Kidney (tissue), 14 donors: ENCODE measurements around the gene NCLN. TPM values are rescaled to one million over a fixed set of nuclear protein-coding genes. Genes with fewer than 3 reads are reported as not detected.

ENCODE experiments used
- DNase-seq, 5 donors: peaks; one replicate each; pipeline ENCODE4 v3.0.0-alpha.2; 2013 to 2020
- FAIRE-seq: peaks from 2 replicates; lab custom pipeline; 2012; peaks lifted over from hg19 to GRCh38; lab: Jason Lieb, UNC
- H3K27ac ChIP-seq, 2 donors: one replicate each; pipeline ENCODE4 v1.7.0; 2013; ENCODE audit warnings: low read depth in 2 of 2, low read length in 2 of 2, inconsistent platforms in 1 of 2
- H3K27me3 ChIP-seq: one replicate; pipeline ENCODE4 v1.7.1; 2013; ENCODE audit warnings: low read length, inconsistent platforms; ENCODE audit not compliant: control insufficient read depth, insufficient read depth
- H3K36me3 ChIP-seq, 3 donors: one replicate each; pipeline versions ENCODE4 v1.7.0 to v1.7.1; 2013; ENCODE audit warnings: low read length in 3 of 3, control low read depth in 1 of 3, inconsistent platforms in 1 of 3; ENCODE audit not compliant: insufficient read depth in 3 of 3, control insufficient read depth in 2 of 3
- H3K4me1 ChIP-seq, 3 donors: one replicate each; pipeline versions ENCODE4 v1.7.0 to v1.7.1; 2013; ENCODE audit warnings: low read length in 3 of 3, inconsistent platforms in 1 of 3, low read depth in 1 of 3; ENCODE audit not compliant: control insufficient read depth in 2 of 3, insufficient read depth in 2 of 3
- H3K4me3 ChIP-seq, 3 donors: one replicate each; pipeline versions ENCODE4 v1.7.0 to v1.8.1; 2013; ENCODE audit warnings: low read length in 3 of 3, control low read depth in 1 of 3, inconsistent platforms in 1 of 3
- H3K9ac ChIP-seq, 3 donors: one replicate each; pipeline versions ENCODE4 v1.7.0 to v1.7.1; 2013; ENCODE audit warnings: low read length in 3 of 3, control low read depth in 1 of 3, inconsistent platforms in 1 of 3
- H3K9me3 ChIP-seq, 3 donors: one replicate each; pipeline versions ENCODE4 v1.7.0 to v1.7.1; 2013; ENCODE audit warnings: low read length in 3 of 3, control low read depth in 1 of 3, inconsistent platforms in 1 of 3; ENCODE audit not compliant: control insufficient read depth in 2 of 3, insufficient read depth in 1 of 3
- CTCF ChIP-seq: IDR thresholded peaks from 3 replicates; pipeline ENCODE4 v1.5.1; 2012; ENCODE audit warnings: mild to moderate bottlenecking, moderate library complexity, borderline replicate concordance; ENCODE audit not compliant: insufficient read depth; ENCODE audit errors: extremely low read depth
- intact Hi-C: fragments of 100-400 bp; cut with DNase I; formaldehyde crosslinking; loops from one replicate; pipeline ENCODE4 v1.11.1; 2022
- polyA plus RNA-seq: library from polyadenylated mRNA; stranded (reverse); fragments of 350-450 nt; fragmentation: Illumina TruSeq; extraction: RNeasy Lipid Tissue Mini Kit (QIAGEN cat#74804); gene quantifications from one replicate; pipeline ENCODE4 v1.2.3, GENCODE V29; 2014; ENCODE audit warnings: low read depth, low replicate concordance; ENCODE audit not compliant: insufficient read depth
- total RNA-seq: library from RNA; stranded (reverse); fragmentation: NEBNext Ultra II Directional; extraction: Animal tissue kit (Norgen Biotek cat#: 25700); gene quantifications from one replicate; pipeline ENCODE4 v1.2.1, GENCODE V29; 2021
- donor health status: control.
- donor health status: control.
- donor health status: control.
- donor health status: control.
- donor health status: control.
- donor health status: DM: yes; HTN: yes; CAD: no.
- donor health status: Normal renal cell carcinoma (clear cell type).

NCLN gene
- total and polyA plus RNA-seq, 2 donors from 2014 or later: 43.3 to 63.2 TPM

GRCh38 chr19:3184847-3185460, 776 bp upstream of the NCLN start:
- DNase-seq: peak in 1 of 5 donors; percentile 79
- intact Hi-C loops: no loop called here
- Histone ChIP-seq H3K9me3 (no peaks in the 10 kb centered on the region), H3K9ac (peak overlapping the region in 1 of 3 donors; percentile 91), H3K4me1 (peaks cover 0 to 13% (median 2%) of the 10 kb centered on the region in 3 donors), H3K4me3 (peak overlapping the region; percentile 76 to 95 (median 89)), H3K36me3 (no peaks in the 10 kb centered on the region), H3K27ac (peak overlapping the region; percentile 80 to 97), H3K27me3 (no peaks in the 10 kb centered on the region)
- FAIRE-seq: no peak
- TF ChIP-seq CTCF: no peak

DNA sequence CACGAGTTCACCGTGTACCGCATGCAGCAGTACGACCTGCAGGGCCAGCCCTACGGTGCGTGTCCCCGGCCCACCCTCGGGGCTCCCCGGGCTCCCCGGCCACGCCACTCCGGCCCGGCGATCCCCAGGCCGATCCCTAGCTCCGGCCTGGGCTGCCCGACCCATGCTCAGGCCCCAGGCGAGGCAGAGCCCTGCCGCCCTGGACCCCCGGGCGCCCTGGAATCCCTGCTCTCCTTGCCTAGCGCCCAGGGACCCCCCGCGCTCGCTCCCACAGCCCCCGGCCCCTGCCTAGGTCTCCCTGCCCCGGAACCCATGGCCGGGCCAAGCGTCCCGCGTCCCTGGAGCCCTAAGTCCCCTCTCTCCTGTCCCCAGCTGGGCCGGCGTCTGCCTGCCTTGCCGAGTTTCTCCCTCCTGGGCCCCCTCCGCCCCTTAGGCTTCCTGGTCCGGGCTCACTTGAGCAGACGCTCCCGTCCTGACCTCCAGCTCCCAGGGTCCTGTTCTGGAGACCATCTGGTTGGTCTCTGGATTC, 494 bp downstream of the NCLN start:
- intact Hi-C loops: no loop called here
- Histone ChIP-seq H3K36me3 (no peaks in the 10 kb centered on the region), H3K4me1 (peaks cover 0 to 13% (median 2%) of the 10 kb centered on the region in 3 donors), H3K27me3 (no peaks in the 10 kb centered on the region), H3K9ac (peak overlapping the region; percentile 30 to 79 (median 58)), H3K9me3 (no peaks in the 10 kb centered on the region), H3K27ac (no peak overlapping the region), H3K4me3 (peak overlapping the region; percentile 60 to 76 (median 73))
- TF ChIP-seq CTCF: no peak
- FAIRE-seq (no peak), DNase-seq (peak in 3 of 5 donors; percentile 20 to 86 (median 79))

GRCh38 chr19:3186891-3187661, 1.3 kb downstream of the NCLN start:
- Histone ChIP-seq H3K9ac (peak overlapping the region in 2 of 3 donors; percentile 58 to 79), H3K36me3 (no peaks in the 10 kb centered on the region), H3K27me3 (no peaks in the 10 kb centered on the region), H3K27ac (no peak overlapping the region), H3K9me3 (no peaks in the 10 kb centered on the region), H3K4me3 (peak overlapping the region; percentile 26 to 76 (median 73)), H3K4me1 (peaks cover 0 to 13% (median 2%) of the 10 kb centered on the region in 3 donors)
- peak in 1 of 5 donors; percentile 67 for DNase-seq
- no peak for TF ChIP-seq CTCF
- intact Hi-C loops: no loop called here
- no peak for FAIRE-seq
